GM12878 (cell line): Measurements from ENCODE around the gene CDC42BPA. TPM values are rescaled to one million over a fixed set of nuclear protein-coding genes. Genes with fewer than 3 reads are reported as not detected.

Source experiments
- ATAC-seq: fragments of 200-7000 bp; cut with Tn5 transposase; 3 replicates; pipeline ENCODE4 v1.9.1; 2020; ENCODE audit warnings: mild to moderate bottlenecking, moderate library complexity
- BruUV-seq: library from RNA; stranded (reverse); fragments of 400-500 nt; replicated peaks from 2 replicates; lab custom pipeline; 2021; lab: Mats Ljungman, UMichigan
- CTCF ChIA-PET: fragments of 300-600 bp; sonication (Branson Sonifier 250); formaldehyde crosslinking; extraction: SDS; loops from one replicate; lab custom pipeline; 2021; ENCODE audit warnings: inconsistent platforms; lab: Yijun Ruan, JAX
- POLR2A ChIA-PET: fragments of 350-600 bp; formaldehyde crosslinking; extraction: SDS; loops from one replicate; lab custom pipeline; 2021; ENCODE audit warnings: inconsistent platforms; lab: Charles Lee
- RAD21 ChIA-PET: fragments of 300-600 bp; sonication (Branson Sonifier 250); formaldehyde crosslinking; loops from one replicate; lab custom pipeline; 2023; ENCODE audit warnings: antibody characterized with exemption; ENCODE audit not compliant: unreplicated experiment; lab: Charles Lee
- SMC1A ChIA-PET: fragments of 300-600 bp; sonication (Branson Sonifier 250); formaldehyde crosslinking; loops from one replicate; lab custom pipeline; 2023; ENCODE audit not compliant: unreplicated experiment, uncharacterized antibody; lab: Charles Lee
- DNase-seq: peaks from one replicate; pipeline ENCODE4 v3.0.0-alpha.2; 2011; ENCODE audit warnings: low read depth, low spot score
- FAIRE-seq: peaks from 3 replicates; lab custom pipeline; 2011; peaks lifted over from hg19 to GRCh38; lab: Jason Lieb, UNC
- H2AFZ ChIP-seq: 2 replicates; pipeline ENCODE4 v1.6.0; 2011; ENCODE audit warnings: low read depth, low read length, control low read depth; ENCODE audit not compliant: control insufficient read depth
- H3K27ac ChIP-seq: 2 replicates; pipeline ENCODE4 v1.5.1; 2011; ENCODE audit warnings: control low read depth; ENCODE audit not compliant: control insufficient read depth, insufficient read depth
- H3K27me3 ChIP-seq, 2 experiments: replicated peaks in 1 of 2; 2 replicates each; pipeline versions ENCODE4 v1.6.0 to v1.6.1; 2011; ENCODE audit warnings: low read length in 1 of 2; ENCODE audit not compliant: control insufficient read depth in 2 of 2, insufficient read depth in 2 of 2
- H3K36me3 ChIP-seq, 2 experiments: 2 replicates each; pipeline ENCODE4 v1.5.1; 2011; ENCODE audit warnings: low read length in 1 of 2; ENCODE audit not compliant: control insufficient read depth in 2 of 2, insufficient read depth in 2 of 2
- H3K4me1 ChIP-seq: 2 replicates; pipeline ENCODE4 v1.6.1; 2011; ENCODE audit warnings: mild to moderate bottlenecking, low read length, moderate library complexity, mixed read lengths; ENCODE audit not compliant: control insufficient read depth, insufficient read depth
- H3K4me2 ChIP-seq: 2 replicates; pipeline ENCODE4 v1.6.0; 2011; ENCODE audit warnings: control low read depth; ENCODE audit not compliant: control insufficient read depth, insufficient read depth
- H3K4me3 ChIP-seq: fragments of 200-600 bp; sonication (generic); 2 replicates; pipeline ENCODE4 v1.5.1; 2016
- H3K79me2 ChIP-seq: 2 replicates; pipeline ENCODE4 v1.6.0; 2011; ENCODE audit warnings: low read length; ENCODE audit not compliant: control insufficient read depth, insufficient read depth
- H3K9ac ChIP-seq: 2 replicates; pipeline ENCODE4 v1.8.0; 2011; ENCODE audit warnings: low read length, control low read depth, mixed read lengths; ENCODE audit not compliant: control insufficient read depth, insufficient read depth
- H3K9me3 ChIP-seq: replicated peaks from 3 replicates; pipeline ENCODE4 v1.5.1; 2011; ENCODE audit warnings: mild to moderate bottlenecking, low read length; ENCODE audit not compliant: control insufficient read depth, insufficient read depth
- H4K20me1 ChIP-seq: 2 replicates; pipeline ENCODE4 v1.6.0; 2011; ENCODE audit not compliant: control insufficient read depth, insufficient read depth
- ETV6 ChIP-seq, 2 experiments: fragments of 450-650 bp in 1 of 2; IDR thresholded peaks in 1 of 2; conservative IDR thresholded peaks in 1 of 2; 2 replicates each; pipeline ENCODE4 v1.6.1; 2014; ENCODE audit warnings: antibody characterized with exemption in 1 of 2, borderline replicate concordance in 1 of 2, low read depth in 1 of 2, mild to moderate bottlenecking in 1 of 2, moderate library complexity in 1 of 2
- FOS ChIP-seq: IDR thresholded peaks from 3 replicates; pipeline ENCODE4 v1.6.1; 2011; ENCODE audit warnings: borderline replicate concordance; ENCODE audit not compliant: insufficient read length; ENCODE audit errors: extremely low read depth
- HDAC2 ChIP-seq: fragments of 200-600 bp; sonication (generic); IDR thresholded peaks from 2 replicates; pipeline ENCODE4 v1.6.1; 2017
- HDGF ChIP-seq: fragments of 450-650 bp; IDR thresholded peaks from 2 replicates; pipeline ENCODE4 v1.6.1; 2016; ENCODE audit warnings: antibody characterized with exemption
- PAX8 ChIP-seq: fragments of 450-650 bp; IDR thresholded peaks from 2 replicates; pipeline ENCODE4 v1.6.1; 2017; ENCODE audit warnings: mild to moderate bottlenecking, moderate library complexity
- POLR2AphosphoS2 ChIP-seq: IDR thresholded peaks from 2 replicates; pipeline ENCODE4 v1.6.1; 2011; ENCODE audit warnings: low read depth, mild to moderate bottlenecking, low read length, improper control_type of control experiment, moderate library complexity
- SUZ12 ChIP-seq: fragments of 200-600 bp; sonication (generic); IDR thresholded peaks from one replicate; pipeline ENCODE4 v1.6.1; 2018; ENCODE audit warnings: antibody characterized with exemption, mild to moderate bottlenecking; ENCODE audit not compliant: unreplicated experiment
- ZBTB4 ChIP-seq: fragments of 450-650 bp; formaldehyde crosslinking; IDR thresholded peaks from 2 replicates; pipeline ENCODE4 v1.4.0; 2022; ENCODE audit warnings: mild to moderate bottlenecking, moderate library complexity
- ZNF384 ChIP-seq: IDR thresholded peaks from 2 replicates; pipeline ENCODE4 v1.6.1; 2012; ENCODE audit warnings: low read depth, mild to moderate bottlenecking, low read length, improper control_type of control experiment, borderline replicate concordance
- WGBS: methylation state at CpG from one replicate; pipeline ENCODE4 v1.1.6; 2016; ENCODE audit warnings: low lambda C conversion rate; ENCODE audit not compliant: insufficient replicate concordance, insufficient coverage; ENCODE audit errors: missing lambda C conversion rate; 5-methylcytosine and 5-hydroxymethylcytosine counted together
- in situ Hi-C: fragments of 300-500 bp; cut with MboI; formaldehyde crosslinking; loops from 9 replicates; pipeline ENCODE4 v1.14.3; 2018; ENCODE audit warnings: mixed read lengths
- intact Hi-C: fragments of 100-400 bp; cut with micrococcal nuclease; formaldehyde crosslinking; loops from one replicate; pipeline ENCODE4 v1.14.2; 2022; ENCODE audit not compliant: unreplicated experiment
- polyA plus RNA-seq, 11 experiments: library from polyadenylated mRNA; depleted of rRNA in 4 of 11; unstranded in 6 of 11; stranded (reverse) in 5 of 11; fragments of >200 nt; fragmentation: Nextera tagmentation in 4 of 11; fragmentation: Illumina TruSeq in 1 of 11; extraction: Ambion mirVana in 4 of 11; extraction: Trizol in 1 of 11; gene quantifications; 1 replicate in 1 of 11; 2 replicates in 10 of 11; pipeline versions ENCODE4 v1.2.1 to v1.2.3, GENCODE V29; 2011 to 2016; ENCODE audit warnings: inconsistent platforms in 2 of 11, missing spikeins in 2 of 11, low read depth in 1 of 11
- total RNA-seq, 4 experiments: library from RNA; depleted of rRNA in 3 of 4; stranded (reverse); fragments of >200 nt in 3 of 4; fragmentation: Illumina TruSeq in 1 of 4; extraction: Trizol in 1 of 4; gene quantifications; 2 replicates each; pipeline versions ENCODE4 v1.2.1 to v1.2.3, GENCODE V29; 2013 to 2021
- TF ChIP-seq, protein P1 (sequence below): IDR thresholded peaks from 2 replicates; pipeline ENCODE4 v1.6.1; 2012; ENCODE audit warnings: improper control_type of control experiment, low read depth, low read length; ENCODE audit not compliant: insufficient replicate concordance

CDC42BPA gene
- total and polyA plus RNA-seq, 10 of the 15 experiments (the other 5 are each of a cell fraction or from before 2014, with no cell fraction given): 0.02 to 0.52 (median 0.10) TPM

DNA sequence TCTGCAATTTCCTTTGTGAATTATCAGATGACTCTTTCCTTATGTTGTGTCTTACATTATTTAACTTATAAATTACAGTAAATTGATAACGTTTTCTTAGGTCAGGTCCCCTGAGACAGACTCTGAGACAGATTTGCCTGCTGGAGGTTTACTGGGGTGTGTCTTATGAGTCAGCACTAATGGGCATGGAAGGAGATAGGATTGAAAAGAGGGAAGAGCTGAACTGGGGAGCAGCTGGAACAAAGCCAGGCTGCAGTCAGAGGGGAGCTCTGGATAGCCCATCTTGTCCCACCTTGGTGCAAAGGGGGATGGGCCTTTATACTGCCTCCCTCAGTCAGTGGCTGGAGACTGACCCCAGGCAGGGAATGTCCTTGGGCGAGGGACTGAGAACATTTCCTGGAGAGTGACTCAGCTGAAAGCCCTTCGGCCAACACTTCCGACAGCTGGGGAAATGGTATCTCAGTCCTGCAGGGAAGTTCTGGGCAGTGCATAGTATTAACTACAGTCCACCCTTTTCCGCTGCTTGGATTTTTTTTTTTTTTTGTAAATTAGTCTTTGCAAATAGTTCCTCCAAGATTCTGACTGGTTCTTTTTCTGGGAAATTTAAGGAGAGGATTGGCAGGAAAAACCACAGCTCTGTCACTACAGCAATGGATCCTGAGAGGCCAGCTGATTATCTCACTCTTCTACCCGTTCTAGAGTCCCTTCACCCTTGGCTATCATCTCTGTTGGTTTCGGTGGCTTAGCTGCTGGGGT is 39.1 kb upstream of the CDC42BPA start:
- ATAC-seq: no peak
- H3K4me2 ChIP-seq: no peak overlapping the region
- ChIA-PET RAD21 (no interaction called here), SMC1A (interaction anchor here (1.1 kb wide), 1 partner anchor 461 kb away, joined by 3 read pairs; no protein-coding TSS in a partner anchor), POLR2A (interaction anchor here (0.6 kb wide), 1 partner anchor 20 kb away, joined by 4 read pairs; no protein-coding TSS in a partner anchor), CTCF (no interaction called here)
- WGBS: 35% methylated on average over 7 of the region's 7 CpGs
- in situ Hi-C loops (no loop called here), intact Hi-C loops (no loop called here)
- TF ChIP-seq HDAC2: no peak
- TF ChIP-seq, protein P1, sequence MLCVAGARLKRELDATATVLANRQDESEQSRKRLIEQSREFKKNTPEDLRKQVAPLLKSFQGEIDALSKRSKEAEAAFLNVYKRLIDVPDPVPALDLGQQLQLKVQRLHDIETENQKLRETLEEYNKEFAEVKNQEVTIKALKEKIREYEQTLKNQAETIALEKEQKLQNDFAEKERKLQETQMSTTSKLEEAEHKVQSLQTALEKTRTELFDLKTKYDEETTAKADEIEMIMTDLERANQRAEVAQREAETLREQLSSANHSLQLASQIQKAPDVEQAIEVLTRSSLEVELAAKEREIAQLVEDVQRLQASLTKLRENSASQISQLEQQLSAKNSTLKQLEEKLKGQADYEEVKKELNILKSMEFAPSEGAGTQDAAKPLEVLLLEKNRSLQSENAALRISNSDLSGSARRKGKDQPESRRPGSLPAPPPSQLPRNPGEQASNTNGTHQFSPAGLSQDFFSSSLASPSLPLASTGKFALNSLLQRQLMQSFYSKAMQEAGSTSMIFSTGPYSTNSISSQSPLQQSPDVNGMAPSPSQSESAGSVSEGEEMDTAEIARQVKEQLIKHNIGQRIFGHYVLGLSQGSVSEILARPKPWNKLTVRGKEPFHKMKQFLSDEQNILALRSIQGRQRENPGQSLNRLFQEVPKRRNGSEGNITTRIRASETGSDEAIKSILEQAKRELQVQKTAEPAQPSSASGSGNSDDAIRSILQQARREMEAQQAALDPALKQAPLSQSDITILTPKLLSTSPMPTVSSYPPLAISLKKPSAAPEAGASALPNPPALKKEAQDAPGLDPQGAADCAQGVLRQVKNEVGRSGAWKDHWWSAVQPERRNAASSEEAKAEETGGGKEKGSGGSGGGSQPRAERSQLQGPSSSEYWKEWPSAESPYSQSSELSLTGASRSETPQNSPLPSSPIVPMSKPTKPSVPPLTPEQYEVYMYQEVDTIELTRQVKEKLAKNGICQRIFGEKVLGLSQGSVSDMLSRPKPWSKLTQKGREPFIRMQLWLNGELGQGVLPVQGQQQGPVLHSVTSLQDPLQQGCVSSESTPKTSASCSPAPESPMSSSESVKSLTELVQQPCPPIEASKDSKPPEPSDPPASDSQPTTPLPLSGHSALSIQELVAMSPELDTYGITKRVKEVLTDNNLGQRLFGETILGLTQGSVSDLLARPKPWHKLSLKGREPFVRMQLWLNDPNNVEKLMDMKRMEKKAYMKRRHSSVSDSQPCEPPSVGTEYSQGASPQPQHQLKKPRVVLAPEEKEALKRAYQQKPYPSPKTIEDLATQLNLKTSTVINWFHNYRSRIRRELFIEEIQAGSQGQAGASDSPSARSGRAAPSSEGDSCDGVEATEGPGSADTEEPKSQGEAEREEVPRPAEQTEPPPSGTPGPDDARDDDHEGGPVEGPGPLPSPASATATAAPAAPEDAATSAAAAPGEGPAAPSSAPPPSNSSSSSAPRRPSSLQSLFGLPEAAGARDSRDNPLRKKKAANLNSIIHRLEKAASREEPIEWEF: no peak
- no peak for TF ChIP-seq SUZ12
- TF ChIP-seq HDGF: no peak
- no peak for TF ChIP-seq POLR2AphosphoS2
- TF ChIP-seq FOS: no peak
- TF ChIP-seq ZNF384: no peak
- TF ChIP-seq ETV6 (conservative IDR thresholded peaks at IDR 0.05 in 1 of 2, IDR thresholded peaks at IDR 0.05 in 1 of 2; ENCODE audit: borderline replicate concordance in 1 of 2, low read depth in 1 of 2): no peak
- no peak for TF ChIP-seq ZBTB4 (CRISPR knock-in tag)
- TF ChIP-seq PAX8: no peak
- no peak overlapping the region for H3K9ac ChIP-seq
- H3K27me3 ChIP-seq: no peaks in the 10 kb centered on the region
- BruUV-seq: no TSS peak
- H3K79me2 ChIP-seq: no peaks in the 10 kb centered on the region
- no peaks in the 10 kb centered on the region for H3K9me3 ChIP-seq
- FAIRE-seq: no peak
- H3K4me1 ChIP-seq: no peaks in the 10 kb centered on the region
- H2AFZ ChIP-seq: no peak overlapping the region
- H4K20me1 ChIP-seq: no peaks in the 10 kb centered on the region
- no peak overlapping the region for H3K27ac ChIP-seq
- H3K4me3 ChIP-seq: no peak overlapping the region
- DNase-seq: no peak
- H3K36me3 ChIP-seq: no peaks in the 10 kb centered on the region
